A549 (cell line): ENCODE data around the gene MTRR. TPM values are rescaled to one million over a fixed set of nuclear protein-coding genes. Genes with fewer than 3 reads are reported as not detected.

Source experiments
- ATAC-seq, 2 experiments: fragments of 200-7000 bp in 1 of 2; fragments of >200 bp in 1 of 2; cut with Nextera tagmentation in 1 of 2; cut with Tn5 transposase in 1 of 2; 3 replicates each; pipeline versions ENCODE4 v1.8.0 to v1.9.1; 2018 to 2020; ENCODE audit warnings: mild to moderate bottlenecking in 1 of 2, moderate library complexity in 1 of 2
- CTCF ChIA-PET: fragments of 300-600 bp; sonication (Branson Sonifier 250); formaldehyde crosslinking; extraction: SDS; loops from one replicate; lab custom pipeline; 2021; ENCODE audit warnings: antibody characterized with exemption, inconsistent platforms; lab: Yijun Ruan, JAX
- POLR2A ChIA-PET: fragments of 350-600 bp; formaldehyde crosslinking; extraction: SDS; loops from one replicate; lab custom pipeline; 2021; ENCODE audit warnings: antibody characterized with exemption, inconsistent platforms; lab: Yijun Ruan, JAX
- DNase-seq, 2 experiments: peaks; one replicate each; pipeline versions ENCODE4 v3.0.0 to v3.0.0-alpha.2; 2011 to 2016; ENCODE audit warnings: low read depth in 1 of 2, low spot score in 1 of 2
- FAIRE-seq: peaks from 2 replicates; lab custom pipeline; 2011; peaks lifted over from hg19 to GRCh38; lab: Jason Lieb, UNC
- H3K27ac ChIP-seq, 2 experiments: fragments of >200 bp; sonication (Bioruptor Twin); formaldehyde crosslinking; 3 replicates each; pipeline ENCODE4 v1.5.1; 2016 to 2017
- H3K4me1 ChIP-seq: fragments of >200 bp; sonication (Bioruptor Twin); formaldehyde crosslinking; 3 replicates; pipeline ENCODE4 v1.6.1; 2016
- H3K4me2 ChIP-seq: fragments of >200 bp; sonication (Bioruptor Twin); formaldehyde crosslinking; 3 replicates; pipeline ENCODE4 v1.6.1; 2016
- H3K4me3 ChIP-seq: fragments of >200 bp; sonication (Bioruptor Twin); formaldehyde crosslinking; 3 replicates; pipeline ENCODE4 v1.5.1; 2016
- H3K9me3 ChIP-seq: fragments of >200 bp; sonication (Bioruptor Twin); formaldehyde crosslinking; 3 replicates; pipeline ENCODE4 v1.6.1; 2016
- BCL3 ChIP-seq: fragments of >200 bp; sonication (Bioruptor Twin); formaldehyde crosslinking; IDR thresholded peaks from 3 replicates; pipeline ENCODE4 v1.6.1; 2016
- BHLHE40 ChIP-seq: IDR thresholded peaks from 2 replicates; pipeline ENCODE4 v1.6.1; 2012; ENCODE audit warnings: low read depth, low read length, inconsistent platforms
- CBX2 ChIP-seq: fragments of 200-600 bp; sonication (generic); IDR thresholded peaks from 2 replicates; pipeline ENCODE4 v1.6.1; 2016; ENCODE audit warnings: low read depth, mild to moderate bottlenecking, borderline replicate concordance
- CBX8 ChIP-seq: fragments of 200-600 bp; sonication (generic); IDR thresholded peaks from 2 replicates; pipeline ENCODE4 v1.6.1; 2016
- CEBPB ChIP-seq, 2 experiments: fragments of >200 bp in 1 of 2; sonication (Bioruptor Twin) in 1 of 2; formaldehyde crosslinking in 1 of 2; IDR thresholded peaks; 2 replicates each; pipeline ENCODE4 v1.6.1; 2012 to 2016
- CHD2 ChIP-seq: fragments of 150-350 bp; IDR thresholded peaks from 2 replicates; pipeline ENCODE4 v1.6.1; 2014; ENCODE audit warnings: low read length; ENCODE audit not compliant: partially characterized antibody
- CHD4 ChIP-seq: fragments of 200-600 bp; sonication (generic); IDR thresholded peaks from 2 replicates; pipeline ENCODE4 v1.6.1; 2016; ENCODE audit warnings: antibody characterized with exemption, mild to moderate bottlenecking, borderline replicate concordance
- E2F6 ChIP-seq: IDR thresholded peaks from 2 replicates; pipeline ENCODE4 v1.6.1; 2012; ENCODE audit warnings: low read depth, borderline replicate concordance
- EHF ChIP-seq: fragments of 250-450 bp; sonication (Bioruptor Pico); IDR thresholded peaks from 2 replicates; pipeline ENCODE4 v1.5.0; 2020; ENCODE audit warnings: mild to moderate bottlenecking
- EHMT2 ChIP-seq: fragments of 200-600 bp; sonication (generic); IDR thresholded peaks from 2 replicates; pipeline ENCODE4 v1.6.1; 2016; ENCODE audit warnings: antibody characterized with exemption, low read depth, mild to moderate bottlenecking, moderate library complexity
- ESRRA ChIP-seq: fragments of 150-350 bp; IDR thresholded peaks from 2 replicates; pipeline ENCODE4 v1.6.1; 2014; ENCODE audit warnings: mild to moderate bottlenecking, low read length, borderline replicate concordance
- FOSB ChIP-seq: fragments of 250-450 bp; sonication (Bioruptor Pico); IDR thresholded peaks from 2 replicates; pipeline ENCODE4 v1.5.0; 2020; ENCODE audit warnings: mild to moderate bottlenecking, moderate library complexity
- FOSL2 ChIP-seq, 2 experiments: fragments of 450-650 bp in 1 of 2; fragments of >200 bp in 1 of 2; sonication (Bioruptor Twin) in 1 of 2; formaldehyde crosslinking; IDR thresholded peaks; 2 replicates each; pipeline versions ENCODE4 v1.5.0 to v1.6.1; 2016 to 2020; ENCODE audit warnings: mild to moderate bottlenecking in 1 of 2, moderate library complexity in 1 of 2
- GATA3 ChIP-seq: IDR thresholded peaks from 2 replicates; pipeline ENCODE4 v1.6.1; 2012; ENCODE audit warnings: borderline replicate concordance
- HDAC2 ChIP-seq: fragments of 200-600 bp; sonication (generic); IDR thresholded peaks from 2 replicates; pipeline ENCODE4 v1.6.1; 2016
- KDM1A ChIP-seq: fragments of 200-600 bp; sonication (generic); IDR thresholded peaks from 2 replicates; pipeline ENCODE4 v1.6.1; 2016; ENCODE audit warnings: low read depth, mild to moderate bottlenecking
- MAFK ChIP-seq: fragments of 450-650 bp; IDR thresholded peaks from 2 replicates; pipeline ENCODE4 v1.6.1; 2014; ENCODE audit not compliant: partially characterized antibody
- MAZ ChIP-seq: fragments of 150-350 bp; IDR thresholded peaks from 2 replicates; pipeline ENCODE4 v1.6.1; 2014; ENCODE audit warnings: antibody characterized with exemption, low read depth, low read length, borderline replicate concordance
- RNF2 ChIP-seq: fragments of 200-600 bp; sonication (generic); IDR thresholded peaks from 2 replicates; pipeline ENCODE4 v1.6.1; 2016; ENCODE audit warnings: low read depth, mild to moderate bottlenecking, antibody characterized with exemption, moderate library complexity, borderline replicate concordance
- SMC3 ChIP-seq: fragments of >200 bp; sonication (Bioruptor Twin); formaldehyde crosslinking; IDR thresholded peaks from 3 replicates; pipeline ENCODE4 v1.6.1; 2018; ENCODE audit warnings: inconsistent platforms
- SREBF2 ChIP-seq: fragments of 450-650 bp; IDR thresholded peaks from 2 replicates; pipeline ENCODE4 v1.6.1; 2014; ENCODE audit warnings: mild to moderate bottlenecking, moderate library complexity
- TFCP2L1 ChIP-seq: fragments of 250-450 bp; sonication (Bioruptor Pico); IDR thresholded peaks from 2 replicates; pipeline ENCODE4 v1.5.0; 2021; ENCODE audit warnings: mild to moderate bottlenecking
- TP53 ChIP-seq: fragments of 250-450 bp; sonication (Bioruptor Pico); IDR thresholded peaks from 2 replicates; pipeline ENCODE4 v1.5.0; 2021; ENCODE audit warnings: mild to moderate bottlenecking, moderate library complexity
- ZSCAN20 ChIP-seq: fragments of 250-450 bp; sonication (Bioruptor Pico); IDR thresholded peaks from 2 replicates; pipeline ENCODE4 v1.8.0; 2022; ENCODE audit warnings: mild to moderate bottlenecking, moderate library complexity
- WGBS: methylation state at CpG from one replicate; pipeline ENCODE4 v1.1.6; 2017; ENCODE audit errors: missing lambda C conversion rate; 5-methylcytosine and 5-hydroxymethylcytosine counted together
- polyA plus RNA-seq, 4 experiments: library from polyadenylated mRNA; depleted of rRNA in 3 of 4; stranded (reverse); fragments of >200 nt; fragmentation: RNase III in 1 of 4; extraction: RNeasy Plus Mini Kit Qiagen cat#74134 plus additional on column Dnase treatment in 1 of 4; gene quantifications; 2 replicates in 3 of 4; 3 replicates in 1 of 4; pipeline ENCODE4 v1.2.3, GENCODE V29; 2011 to 2017

Gene MTRR
- polyA plus RNA-seq, 2 of the 4 experiments (the other 2 are of a cell fraction): 44.1 to 86.3 TPM

GRCh38 chr5:7894439-7894838 lies 25.5 kb downstream of the MTRR start:
- no peak for FAIRE-seq
- DNase-seq: no peak
- Histone ChIP-seq H3K4me3 (no peak overlapping the region), H3K27ac (no peak overlapping the region), H3K9me3 (no peaks in the 10 kb centered on the region), H3K4me2 (no peak overlapping the region), H3K4me1 (no peaks in the 10 kb centered on the region)
- POLR2A ChIA-PET: no interaction called here
- WGBS: 89% methylated on average over 5 of the region's 5 CpGs
- CTCF ChIA-PET: no interaction called here
- no peak for ATAC-seq
- no peak for TF ChIP-seq CEBPB (IDR thresholded peaks at IDR 0.05)
- no peak for TF ChIP-seq E2F6
- no peak for TF ChIP-seq EHF (CRISPR knock-in tag)
- no peak for TF ChIP-seq BCL3
- no peak for TF ChIP-seq GATA3
- TF ChIP-seq EHMT2: no peak
- no peak for TF ChIP-seq CBX8
- TF ChIP-seq HDAC2: no peak
- TF ChIP-seq ESRRA: no peak
- no peak for TF ChIP-seq SREBF2
- TF ChIP-seq CHD2: no peak

DNA sequence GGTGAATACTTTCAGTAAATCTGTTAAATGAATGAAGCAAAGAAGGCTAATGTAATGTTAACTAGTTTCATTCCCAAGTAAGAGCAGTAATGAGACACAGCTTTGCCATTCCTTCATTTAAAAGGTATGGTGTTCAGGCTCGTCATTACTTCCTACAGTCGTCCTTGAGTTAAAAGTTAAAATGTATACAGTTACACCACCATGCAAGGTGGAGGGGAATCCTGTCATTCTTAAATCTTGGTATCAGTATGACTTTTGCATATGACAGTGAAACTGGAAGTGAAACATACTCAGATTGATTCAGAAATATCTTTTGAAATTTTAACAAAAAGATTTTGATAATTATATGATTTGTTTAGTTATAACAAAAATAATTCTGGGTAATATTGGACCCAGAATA lies 25.9 kb downstream of the MTRR start:
- no peak for FAIRE-seq
- no peak for ATAC-seq
- TF ChIP-seq FOSL2 (IDR thresholded peaks at IDR 0.05) (no peak), FOSL2 (CRISPR knock-in tag; IDR thresholded peaks at IDR 0.05) (no peak), ZSCAN20 (CRISPR knock-in tag) (no peak), MAZ (no peak), CHD4 (no peak), SMC3 (no peak), BCL3 (no peak), EHF (CRISPR knock-in tag) (no peak), FOSB (CRISPR knock-in tag) (no peak), RNF2 (no peak), CBX8 (no peak), BHLHE40 (no peak), KDM1A (no peak), TFCP2L1 (CRISPR knock-in tag) (no peak), TP53 (CRISPR knock-in tag) (no peak), MAFK (no peak), CBX2 (no peak), EHMT2 (no peak), HDAC2 (no peak)
- CTCF ChIA-PET: no interaction called here
- no peak overlapping the region for H3K4me3 ChIP-seq
- H3K27ac ChIP-seq: no peak overlapping the region
- DNase-seq: no peak
- no peaks in the 10 kb centered on the region for H3K4me1 ChIP-seq
- H3K4me2 ChIP-seq: no peak overlapping the region
- WGBS: 91% methylated on average over 2 of the region's 2 CpGs
- H3K9me3 ChIP-seq: no peaks in the 10 kb centered on the region
- POLR2A ChIA-PET: no interaction called here
